Fibroblast of lung (primary cell): ENCODE measurements around the gene BABAM2. TPM values are rescaled to one million over a fixed set of nuclear protein-coding genes. Genes with fewer than 3 reads are reported as not detected.

ENCODE experiments used
- DNase-seq, 2 donors: peaks; one replicate each; pipeline versions ENCODE4 v3.0.0 to v3.0.0-alpha.2; 2010; ENCODE audit warnings: low read depth in 2 of 2
- H2AFZ ChIP-seq: 2 replicates; pipeline ENCODE4 v1.5.1; 2012; ENCODE audit warnings: low read length, control low read depth, inconsistent platforms
- H3K27ac ChIP-seq: 2 replicates; pipeline ENCODE4 v1.5.1; 2011; ENCODE audit warnings: low read length, control low read depth; ENCODE audit not compliant: insufficient read depth
- H3K27me3 ChIP-seq: 2 replicates; pipeline ENCODE4 v1.5.1; 2011; ENCODE audit warnings: mild to moderate bottlenecking, low read length; ENCODE audit not compliant: control insufficient read depth, insufficient read depth
- H3K36me3 ChIP-seq: 2 replicates; pipeline ENCODE4 v1.5.1; 2011; ENCODE audit warnings: low read length; ENCODE audit not compliant: control insufficient read depth, insufficient read depth
- H3K4me1 ChIP-seq: 2 replicates; pipeline ENCODE4 v1.5.1; 2011; ENCODE audit warnings: low read length; ENCODE audit not compliant: control insufficient read depth, insufficient read depth; ENCODE audit errors: extremely low read depth
- H3K4me2 ChIP-seq: 2 replicates; pipeline ENCODE4 v1.5.1; 2011; ENCODE audit warnings: low read length, control low read depth; ENCODE audit not compliant: insufficient read depth; ENCODE audit errors: extremely low read depth
- H3K4me3 ChIP-seq, 4 experiments: fragments of 200-600 bp in 1 of 4; sonication (generic) in 1 of 4; replicated peaks in 1 of 4; 2 replicates each; pipeline ENCODE4 v1.5.1; 2011 to 2016; ENCODE audit warnings: low read length in 4 of 4, low read depth in 3 of 4, mild to moderate bottlenecking in 3 of 4, control low read depth in 2 of 4, inconsistent platforms in 1 of 4, mixed read lengths in 1 of 4; ENCODE audit not compliant: insufficient read depth in 1 of 4; ENCODE audit errors: control extremely low read depth in 1 of 4
- H3K79me2 ChIP-seq: 2 replicates; pipeline ENCODE4 v1.5.1; 2012; ENCODE audit warnings: mild to moderate bottlenecking, low read length, inconsistent platforms; ENCODE audit not compliant: control insufficient read depth, insufficient read depth
- H3K9ac ChIP-seq: 2 replicates; pipeline ENCODE4 v1.5.1; 2011; ENCODE audit warnings: mild to moderate bottlenecking, low read length, control low read depth; ENCODE audit not compliant: insufficient read depth
- H3K9me3 ChIP-seq: 2 replicates; pipeline ENCODE4 v1.5.1; 2012; ENCODE audit warnings: low read depth, low read length; ENCODE audit not compliant: control insufficient read depth, insufficient read depth
- H4K20me1 ChIP-seq: 2 replicates; pipeline ENCODE4 v1.5.1; 2011; ENCODE audit warnings: low read length; ENCODE audit not compliant: control insufficient read depth, insufficient read depth; ENCODE audit errors: extremely low read depth
- EZH2 ChIP-seq: IDR thresholded peaks from 2 replicates; pipeline ENCODE4 v1.5.1; 2012; ENCODE audit warnings: low read length, control low read depth, mild to moderate bottlenecking; ENCODE audit errors: missing control alignments
- polyA plus RNA-seq, 2 donors: library from polyadenylated mRNA; depleted of rRNA in 1 of 2; stranded (reverse) in 1 of 2; unstranded in 1 of 2; fragments of >200 nt; gene quantifications; 2 replicates each; pipeline ENCODE4 v1.2.1, GENCODE V29; 2011 to 2012; ENCODE audit warnings: missing spikeins in 1 of 2
- total RNA-seq: library from RNA; depleted of rRNA; stranded (reverse); fragments of >200 nt; gene quantifications from 2 replicates; pipeline ENCODE4 v1.2.1, GENCODE V29; 2014
- TF ChIP-seq, protein P1 (sequence below), 2 donors: IDR thresholded peaks in 1 of 2; conservative IDR thresholded peaks in 1 of 2; 1 replicate in 1 of 2; 2 replicates in 1 of 2; pipeline ENCODE4 v1.5.1; 2011 to 2012; ENCODE audit warnings: low read length in 2 of 2, control low read depth in 1 of 2, inconsistent platforms in 1 of 2, low read depth in 1 of 2, mild to moderate bottlenecking in 1 of 2

BABAM2 gene
- total and polyA plus RNA-seq, 2 donors (not counting 1 experiment from before 2014, with no cell fraction given) = 25.6 to 33.4 TPM

- no peak overlapping the region for H3K9ac ChIP-seq
- H3K4me2 ChIP-seq = no peak overlapping the region
- H4K20me1 ChIP-seq = no peaks in the 10 kb centered on the region
- H3K27ac ChIP-seq = no peak overlapping the region
- no peak overlapping the region for H2AFZ ChIP-seq
- no peaks in the 10 kb centered on the region for H3K79me2 ChIP-seq
- no peaks in the 10 kb centered on the region for H3K36me3 ChIP-seq
- H3K4me1 ChIP-seq = peaks cover 2% of the 10 kb centered on the region
- H3K27me3 ChIP-seq = no peaks in the 10 kb centered on the region
- DNase-seq = no peak
- TF ChIP-seq EZH2 = no peak
- TF ChIP-seq, protein P1, sequence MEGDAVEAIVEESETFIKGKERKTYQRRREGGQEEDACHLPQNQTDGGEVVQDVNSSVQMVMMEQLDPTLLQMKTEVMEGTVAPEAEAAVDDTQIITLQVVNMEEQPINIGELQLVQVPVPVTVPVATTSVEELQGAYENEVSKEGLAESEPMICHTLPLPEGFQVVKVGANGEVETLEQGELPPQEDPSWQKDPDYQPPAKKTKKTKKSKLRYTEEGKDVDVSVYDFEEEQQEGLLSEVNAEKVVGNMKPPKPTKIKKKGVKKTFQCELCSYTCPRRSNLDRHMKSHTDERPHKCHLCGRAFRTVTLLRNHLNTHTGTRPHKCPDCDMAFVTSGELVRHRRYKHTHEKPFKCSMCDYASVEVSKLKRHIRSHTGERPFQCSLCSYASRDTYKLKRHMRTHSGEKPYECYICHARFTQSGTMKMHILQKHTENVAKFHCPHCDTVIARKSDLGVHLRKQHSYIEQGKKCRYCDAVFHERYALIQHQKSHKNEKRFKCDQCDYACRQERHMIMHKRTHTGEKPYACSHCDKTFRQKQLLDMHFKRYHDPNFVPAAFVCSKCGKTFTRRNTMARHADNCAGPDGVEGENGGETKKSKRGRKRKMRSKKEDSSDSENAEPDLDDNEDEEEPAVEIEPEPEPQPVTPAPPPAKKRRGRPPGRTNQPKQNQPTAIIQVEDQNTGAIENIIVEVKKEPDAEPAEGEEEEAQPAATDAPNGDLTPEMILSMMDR (conservative IDR thresholded peaks at IDR 0.05 in 1 of 2, IDR thresholded peaks at IDR 0.05 in 1 of 2; ENCODE audit: low read depth in 1 of 2, low read length in 2 of 2) = no peak
- H3K9me3 ChIP-seq = no peaks in the 10 kb centered on the region
- no peak overlapping the region for H3K4me3 ChIP-seq
These were observed 246.0 kb downstream of the BABAM2 start for GRCh38 chr2:28136556-28136955.

GRCh38 chr2:28137221-28137620 is 246.7 kb downstream of the BABAM2 start:
- Histone ChIP-seq H4K20me1 (no peaks in the 10 kb centered on the region), H3K4me2 (no peak overlapping the region), H3K27me3 (no peaks in the 10 kb centered on the region), H3K4me3 (no peak overlapping the region), H3K9ac (no peak overlapping the region), H3K9me3 (no peaks in the 10 kb centered on the region), H2AFZ (no peak overlapping the region), H3K79me2 (no peaks in the 10 kb centered on the region), H3K36me3 (no peaks in the 10 kb centered on the region), H3K27ac (no peak overlapping the region), H3K4me1 (peaks cover 2% of the 10 kb centered on the region)
- peak; percentile 85 to 86 for DNase-seq
- TF ChIP-seq EZH2 = no peak
- TF ChIP-seq, protein P1 (conservative IDR thresholded peaks at IDR 0.05 in 1 of 2, IDR thresholded peaks at IDR 0.05 in 1 of 2; ENCODE audit: low read depth in 1 of 2, low read length in 2 of 2) = no peak

GRCh38 chr2:28142386-28142785 is 251.9 kb downstream of the BABAM2 start:
- Histone ChIP-seq H2AFZ (no peak overlapping the region), H3K27me3 (no peaks in the 10 kb centered on the region), H3K9me3 (no peaks in the 10 kb centered on the region), H3K36me3 (no peaks in the 10 kb centered on the region), H3K4me1 (peaks cover 2% of the 10 kb centered on the region), H3K79me2 (no peaks in the 10 kb centered on the region), H3K4me3 (no peak overlapping the region), H3K9ac (no peak overlapping the region), H3K4me2 (no peak overlapping the region), H3K27ac (no peak overlapping the region), H4K20me1 (no peaks in the 10 kb centered on the region)
- DNase-seq = peak; percentile 36 to 46
- TF ChIP-seq, protein P1 (conservative IDR thresholded peaks at IDR 0.05 in 1 of 2, IDR thresholded peaks at IDR 0.05 in 1 of 2; ENCODE audit: low read depth in 1 of 2, low read length in 2 of 2) = no peak
- TF ChIP-seq EZH2 = no peak
